CD4-positive, alpha-beta T cell treated with Interferon gamma for 1 hour (primary cell): ENCODE measurements around the gene FLYWCH2.
"Not testable (repeated sequence)": the region's sequence is repeated elsewhere in the genome, so short reads cannot be mapped to it uniquely, and the experiment has no call there.

ENCODE experiments used
- DNase-seq: peaks from one replicate; pipeline ENCODE4 v3.0.0-alpha.2; 2020

FLYWCH2 gene

GRCh38 chr16:2915196-2915929, 32.3 kb downstream of the FLYWCH2 start:
- no peak for DNase-seq

GRCh38 chr16:2919511-2920255, 36.7 kb downstream of the FLYWCH2 start:
- peak; percentile 42 for DNase-seq

- DNase-seq, result no peak
Observed at GRCh38 chr16:2923481-2923880, 40.5 kb downstream of the FLYWCH2 start.

- no peak for DNase-seq
Observed at GRCh38 chr16:2924901-2925755, 42.1 kb downstream of the FLYWCH2 start.

- no peak for DNase-seq
Observed at GRCh38 chr16:2925951-2926649, 43.1 kb downstream of the FLYWCH2 start.

- DNase-seq, result no peak
Observed at GRCh38 chr16:2926650-2926999, 43.6 kb downstream of the FLYWCH2 start.

GRCh38 chr16:2927010-2927646, 44.1 kb downstream of the FLYWCH2 start:
- DNase-seq, result peak; percentile 85

GRCh38 chr16:2928151-2928550, 45.1 kb downstream of the FLYWCH2 start:
- not testable (repeated sequence) for DNase-seq

GRCh38 chr16:2928796-2929195, 45.8 kb downstream of the FLYWCH2 start:
- no peak for DNase-seq

GRCh38 chr16:2929693-2930092, 46.7 kb downstream of the FLYWCH2 start:
- no peak for DNase-seq

GRCh38 chr16:2930236-2930635, 47.2 kb downstream of the FLYWCH2 start:
- DNase-seq, result no peak

GRCh38 chr16:2931231-2931914, 48.4 kb downstream of the FLYWCH2 start:
- not testable (repeated sequence) for DNase-seq

GRCh38 chr16:2933136-2933535, 50.1 kb downstream of the FLYWCH2 start:
- no peak for DNase-seq

- DNase-seq, result no peak
Observed at GRCh38 chr16:2933701-2934100, 50.7 kb downstream of the FLYWCH2 start.

- no peak for DNase-seq
Observed at GRCh38 chr16:2934450-2934849, 51.4 kb downstream of the FLYWCH2 start.

- DNase-seq, result no peak
Observed at GRCh38 chr16:2936436-2937011, 53.5 kb downstream of the FLYWCH2 start.

- no peak for DNase-seq
Observed at GRCh38 chr16:2937170-2937569, 54.2 kb downstream of the FLYWCH2 start.

- no peak for DNase-seq
Observed at GRCh38 chr16:2938206-2938605, 55.2 kb downstream of the FLYWCH2 start.

GRCh38 chr16:2939968-2940367, 57.0 kb downstream of the FLYWCH2 start:
- DNase-seq, result no peak

GRCh38 chr16:2942045-2942444, 59.0 kb downstream of the FLYWCH2 start:
- no peak for DNase-seq

- DNase-seq, result not testable (repeated sequence)
Observed at GRCh38 chr16:2943716-2944115, 60.7 kb downstream of the FLYWCH2 start.
